ENCODE data around the gene RAB19. TPM values are rescaled to one million over a fixed set of nuclear protein-coding genes. Genes with fewer than 3 reads are reported as not detected.

Gene RAB19
- total and polyA plus RNA-seq, 4 donors: 0.17 to 0.84 TPM; not detected in 2

GRCh38 chr7:140435252-140435895 is 31.5 kb downstream of the RAB19 start:
- no peak for DNase-seq (ENCODE audit: low spot score)
- Histone ChIP-seq H3K27me3 (ENCODE audit: control insufficient read depth in 4 of 4, insufficient read depth in 4 of 4, low read length in 3 of 4) (no peaks in the 10 kb centered on the region), H3K9me3 (ENCODE audit: control insufficient read depth in 4 of 4, low read length in 3 of 4) (no peaks in the 10 kb centered on the region), H3K9ac (ENCODE audit: low read depth in 1 of 2, low read length in 2 of 2) (no peak overlapping the region), H3K36me3 (ENCODE audit: control insufficient read depth in 4 of 4, insufficient read depth in 3 of 4, low read depth in 1 of 4, low read length in 3 of 4) (no peaks in the 10 kb centered on the region), H3K4me3 (ENCODE audit: low read depth in 1 of 3, low read length in 3 of 3) (peak overlapping the region in 1 of 3 donors; percentile 8), H3K4me1 (ENCODE audit: control insufficient read depth in 4 of 4, insufficient read depth in 4 of 4, low read length in 3 of 4) (peaks cover 0 to 2% (median 0%) of the 10 kb centered on the region in 4 donors), H3K27ac (ENCODE audit: low read depth in 1 of 2, low read length in 2 of 2) (no peak overlapping the region)
- TF ChIP-seq EGR1 (IDR thresholded peaks at IDR 0.05; ENCODE audit: low read depth in 2 of 2) (no peak), REST (IDR thresholded peaks at IDR 0.05) (no peak), SP1 (IDR thresholded peaks at IDR 0.05) (no peak), ATF3 (IDR thresholded peaks at IDR 0.05) (no peak), NR2F2 (IDR thresholded peaks at IDR 0.05) (no peak), YY1 (IDR thresholded peaks at IDR 0.05) (no peak), RAD21 (IDR thresholded peaks at IDR 0.05) (no peak), CTCF (IDR thresholded peaks at IDR 0.05; ENCODE audit: low read depth, low read length, missing input control) (no peak), TAF1 (conservative IDR thresholded peaks at IDR 0.05) (no peak), ZBTB33 (IDR thresholded peaks at IDR 0.05) (no peak), HNF4G (IDR thresholded peaks at IDR 0.05) (no peak), GABPA (IDR thresholded peaks at IDR 0.05 in 1 of 2, conservative IDR thresholded peaks at IDR 0.05 in 1 of 2) (no peak)
- 49% methylated on average over 51 of the region's 51 CpGs for WGBS

- TF ChIP-seq JUND (IDR thresholded peaks at IDR 0.05): no peak
- TF ChIP-seq YY1 (IDR thresholded peaks at IDR 0.05): no peak
- TF ChIP-seq RAD21 (IDR thresholded peaks at IDR 0.05): no peak
- TF ChIP-seq MAX (IDR thresholded peaks at IDR 0.05): no peak
- no peak for TF ChIP-seq TAF1 (conservative IDR thresholded peaks at IDR 0.05)
- no peak for TF ChIP-seq HNF4G (IDR thresholded peaks at IDR 0.05)
- TF ChIP-seq FOXA2 (IDR thresholded peaks at IDR 0.05): no peak
- no peak for TF ChIP-seq RXRA (IDR thresholded peaks at IDR 0.05)
- TF ChIP-seq REST (IDR thresholded peaks at IDR 0.05): no peak
- TF ChIP-seq ZBTB33 (IDR thresholded peaks at IDR 0.05): no peak
- TF ChIP-seq HNF4A (conservative IDR thresholded peaks at IDR 0.05): no peak
- TF ChIP-seq NR2F2 (IDR thresholded peaks at IDR 0.05): no peak
- Histone ChIP-seq H3K9ac (ENCODE audit: low read depth in 1 of 2, low read length in 2 of 2) (no peak overlapping the region), H3K36me3 (ENCODE audit: control insufficient read depth in 4 of 4, insufficient read depth in 3 of 4, low read depth in 1 of 4, low read length in 3 of 4) (no peaks in the 10 kb centered on the region), H3K4me1 (ENCODE audit: control insufficient read depth in 4 of 4, insufficient read depth in 4 of 4, low read length in 3 of 4) (peaks cover 0 to 2% (median 0%) of the 10 kb centered on the region in 4 donors), H3K9me3 (ENCODE audit: control insufficient read depth in 4 of 4, low read length in 3 of 4) (no peaks in the 10 kb centered on the region), H3K4me3 (ENCODE audit: low read depth in 1 of 3, low read length in 3 of 3) (no peak overlapping the region), H3K27ac (ENCODE audit: low read depth in 1 of 2, low read length in 2 of 2) (no peak overlapping the region), H3K27me3 (ENCODE audit: control insufficient read depth in 4 of 4, insufficient read depth in 4 of 4, low read length in 3 of 4) (no peaks in the 10 kb centered on the region)
- no peak for DNase-seq (ENCODE audit: low spot score)
- whole genome bisulfite sequencing: 81% methylated on average over 3 of the region's 3 CpGs
Observed at GRCh38 chr7:140439359-140439758, 35.5 kb downstream of the RAB19 start.

All from liver (tissue), 9 donors.